GM12801 (cell line): ENCODE results near the gene POLR3G.

Source experiments
- CTCF ChIP-seq: IDR thresholded peaks from one replicate; pipeline ENCODE4 v1.5.1; 2011; ENCODE audit warnings: control low read depth; ENCODE audit not compliant: insufficient read length; ENCODE audit errors: extremely low read depth

The POLR3G gene

DNA sequence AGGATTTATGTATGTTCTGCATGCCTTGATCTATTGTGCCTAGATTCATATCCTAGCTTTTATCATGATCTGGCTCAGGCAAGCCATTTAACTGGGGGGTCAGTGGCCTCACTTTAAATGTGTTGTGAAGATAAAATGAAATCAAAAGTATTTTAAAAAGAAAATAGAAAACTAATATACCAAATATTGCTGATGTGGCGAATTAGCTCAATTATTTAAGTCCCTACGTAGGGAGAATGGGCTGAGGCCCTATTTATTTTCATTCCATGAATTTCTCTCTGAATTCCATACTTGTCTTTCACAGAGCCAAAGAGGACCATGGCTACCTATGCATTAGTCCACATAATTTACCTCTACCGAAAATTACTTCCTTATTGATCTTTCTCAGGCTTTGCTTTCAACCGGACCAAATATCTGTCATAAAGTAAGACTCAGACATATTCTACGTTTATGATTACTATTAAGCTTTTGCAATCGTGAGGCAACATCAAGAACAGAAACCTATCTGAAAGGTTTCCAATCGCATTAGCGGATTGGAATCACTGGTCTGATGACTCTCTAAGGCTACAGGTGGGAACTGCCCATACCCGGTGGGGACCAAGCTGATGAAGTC is 1.8 kb upstream of the POLR3G start:
- TF ChIP-seq CTCF: no peak

DNA sequence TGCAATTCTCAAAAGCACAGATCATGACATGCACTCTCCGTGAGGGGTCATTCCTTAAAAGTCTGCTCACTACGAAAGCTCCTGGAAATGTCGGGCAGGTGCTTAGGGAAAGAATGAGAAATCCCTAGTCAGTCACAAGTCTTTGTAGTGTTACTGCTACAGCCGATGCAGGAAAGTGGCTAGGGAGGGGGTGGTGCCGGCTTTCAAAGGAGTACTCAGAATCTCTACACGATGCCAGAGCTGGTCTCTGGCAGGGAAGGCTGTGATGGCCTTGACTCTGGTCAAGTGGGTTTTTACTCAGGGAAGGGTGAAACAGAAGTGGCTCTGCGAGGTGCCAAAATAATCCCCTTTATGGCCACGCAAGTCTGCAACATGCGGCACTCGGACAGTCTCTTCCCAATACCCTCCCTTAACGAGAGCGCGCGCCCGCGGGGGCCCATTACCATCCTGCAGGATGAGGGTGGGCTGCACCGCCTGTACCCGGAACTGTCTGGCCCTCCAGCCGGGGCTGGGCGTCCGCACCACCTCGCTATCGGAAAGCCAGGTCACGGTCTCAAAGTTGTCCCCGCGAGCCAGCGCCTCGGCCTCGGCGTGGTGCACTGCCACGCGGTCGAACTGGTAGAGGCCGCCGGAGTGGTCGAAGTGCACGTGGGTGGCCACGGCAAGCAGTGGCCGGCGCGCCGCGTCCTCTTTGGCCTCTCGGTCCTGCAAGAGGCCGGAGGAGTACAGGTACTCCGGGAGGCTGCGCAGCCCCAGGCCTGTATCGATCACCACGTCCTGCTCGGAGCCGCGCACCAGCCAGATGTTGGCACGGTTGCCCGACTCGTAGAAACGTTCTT is 1.0 kb upstream of the POLR3G start:
- no peak for TF ChIP-seq CTCF

GRCh38 chr5:90475436-90475980 is 844 bp downstream of the POLR3G start:
- no peak for TF ChIP-seq CTCF

- no peak for TF ChIP-seq CTCF
Measured at GRCh38 chr5:90476391-90476790, 1.7 kb downstream of the POLR3G start.

GRCh38 chr5:90477073-90477472 is 2.4 kb downstream of the POLR3G start:
- TF ChIP-seq CTCF: no peak

DNA sequence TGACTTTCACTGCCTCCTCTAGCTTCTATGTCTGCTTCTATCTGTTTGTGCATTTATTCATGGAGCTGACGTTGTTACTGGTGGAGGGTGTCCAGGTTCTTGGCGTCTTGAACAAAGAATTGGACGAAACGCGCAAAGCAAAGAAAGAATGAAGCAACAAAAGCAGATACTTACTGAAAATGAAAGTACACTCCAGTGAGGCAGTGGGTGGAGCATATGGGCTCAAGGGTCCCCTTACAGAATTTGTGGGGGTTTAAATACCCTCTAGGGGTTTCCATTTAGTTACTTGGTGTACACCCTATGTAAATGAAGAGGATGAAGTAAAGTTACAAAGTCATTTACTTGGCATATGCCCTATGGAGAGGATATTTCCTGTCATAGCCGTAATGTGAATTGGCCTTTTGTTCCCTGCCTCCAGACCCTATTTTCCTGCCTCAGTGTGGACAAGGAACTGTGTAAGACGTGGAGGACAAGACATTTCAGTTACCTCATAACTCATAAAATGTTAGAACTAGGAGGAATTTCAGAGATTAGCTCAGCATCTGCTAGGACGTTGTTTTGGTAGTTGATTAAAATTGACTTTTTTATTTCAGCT is 3.1 kb downstream of the POLR3G start:
- no peak for TF ChIP-seq CTCF

DNA sequence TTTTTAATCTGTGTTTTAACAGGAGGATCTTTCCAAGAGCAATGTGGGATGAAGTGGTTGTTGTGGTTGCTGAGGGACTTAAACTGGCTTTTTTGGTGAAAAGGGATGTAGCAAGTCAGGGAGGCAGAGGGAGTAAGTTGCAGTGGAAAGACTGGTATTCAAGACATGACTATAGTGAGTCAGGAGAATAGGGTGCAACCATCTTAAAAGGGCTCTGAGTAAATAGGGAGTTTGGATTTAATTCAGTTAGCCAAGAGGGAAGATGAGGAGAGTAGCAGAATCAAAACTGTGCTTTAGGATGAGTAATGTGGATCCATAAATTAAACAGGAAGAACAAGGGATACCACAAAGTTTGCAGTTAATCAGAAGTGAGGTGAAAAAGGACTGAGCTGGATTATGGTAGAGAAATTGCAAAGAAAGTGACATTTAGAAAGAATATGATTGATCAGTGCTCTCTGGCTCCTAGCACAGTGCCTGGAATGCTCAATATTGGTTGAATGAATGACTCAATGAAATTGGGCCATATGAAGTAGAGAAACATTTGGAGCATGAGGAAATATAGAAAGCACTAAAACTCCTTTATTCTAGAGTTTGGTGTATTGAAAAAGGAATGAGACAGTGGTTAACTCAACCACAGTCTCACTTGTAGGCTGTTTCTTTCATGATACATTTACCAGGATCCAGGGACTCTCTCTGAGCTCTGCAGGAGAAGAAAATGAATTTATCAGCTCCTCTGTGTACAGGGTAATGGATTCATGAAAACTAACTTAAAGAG is 5.1 kb downstream of the POLR3G start:
- no peak for TF ChIP-seq CTCF
